ENCODE data around the gene COL18A1.

DNA sequence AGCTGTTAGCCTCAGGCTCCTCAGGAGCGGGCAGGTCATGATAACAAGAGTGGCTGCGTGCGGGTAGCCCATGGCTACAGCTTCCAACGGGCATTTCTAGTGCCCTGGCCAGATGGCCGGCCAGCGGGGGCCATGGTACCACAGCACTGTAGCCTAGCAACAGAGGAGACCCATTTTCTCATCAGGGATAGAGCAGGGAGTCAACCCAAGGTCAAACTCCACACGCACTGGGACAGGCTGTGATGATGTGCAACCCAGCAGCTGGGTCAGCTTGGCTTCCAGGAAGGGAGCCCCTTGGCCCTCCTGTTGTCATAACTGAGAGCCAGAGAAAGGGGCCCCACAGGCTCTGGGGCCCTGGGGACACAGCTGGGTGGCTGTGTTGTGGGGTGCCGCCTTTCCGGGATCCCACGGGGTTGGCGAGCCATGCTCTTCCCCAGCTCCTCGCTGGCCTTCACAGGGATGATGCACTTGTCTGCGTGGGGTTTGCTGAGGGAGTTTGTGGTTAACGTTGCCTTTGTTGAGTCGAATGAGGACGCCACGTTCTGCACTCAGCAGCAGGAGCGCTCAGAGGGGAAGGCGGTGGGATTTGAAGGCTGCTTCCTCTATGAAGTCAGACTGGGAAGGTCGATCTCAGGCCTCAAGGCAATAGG, 46.3 kb downstream of the COL18A1 start:
- TF ChIP-seq, protein P1, sequence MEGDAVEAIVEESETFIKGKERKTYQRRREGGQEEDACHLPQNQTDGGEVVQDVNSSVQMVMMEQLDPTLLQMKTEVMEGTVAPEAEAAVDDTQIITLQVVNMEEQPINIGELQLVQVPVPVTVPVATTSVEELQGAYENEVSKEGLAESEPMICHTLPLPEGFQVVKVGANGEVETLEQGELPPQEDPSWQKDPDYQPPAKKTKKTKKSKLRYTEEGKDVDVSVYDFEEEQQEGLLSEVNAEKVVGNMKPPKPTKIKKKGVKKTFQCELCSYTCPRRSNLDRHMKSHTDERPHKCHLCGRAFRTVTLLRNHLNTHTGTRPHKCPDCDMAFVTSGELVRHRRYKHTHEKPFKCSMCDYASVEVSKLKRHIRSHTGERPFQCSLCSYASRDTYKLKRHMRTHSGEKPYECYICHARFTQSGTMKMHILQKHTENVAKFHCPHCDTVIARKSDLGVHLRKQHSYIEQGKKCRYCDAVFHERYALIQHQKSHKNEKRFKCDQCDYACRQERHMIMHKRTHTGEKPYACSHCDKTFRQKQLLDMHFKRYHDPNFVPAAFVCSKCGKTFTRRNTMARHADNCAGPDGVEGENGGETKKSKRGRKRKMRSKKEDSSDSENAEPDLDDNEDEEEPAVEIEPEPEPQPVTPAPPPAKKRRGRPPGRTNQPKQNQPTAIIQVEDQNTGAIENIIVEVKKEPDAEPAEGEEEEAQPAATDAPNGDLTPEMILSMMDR (IDR thresholded peaks at IDR 0.05; ENCODE audit: low read depth, low read length, missing input control) = no peak
- TF ChIP-seq JUND (IDR thresholded peaks at IDR 0.05) (no peak), EGR1 (IDR thresholded peaks at IDR 0.05; ENCODE audit: low read depth in 2 of 2) (no peak), RAD21 (IDR thresholded peaks at IDR 0.05) (no peak), YY1 (IDR thresholded peaks at IDR 0.05) (no peak), SP1 (IDR thresholded peaks at IDR 0.05) (no peak), GABPA (IDR thresholded peaks at IDR 0.05 in 1 of 2, conservative IDR thresholded peaks at IDR 0.05 in 1 of 2) (no peak), TAF1 (conservative IDR thresholded peaks at IDR 0.05) (no peak)
- TF ChIP-seq, protein P2, sequence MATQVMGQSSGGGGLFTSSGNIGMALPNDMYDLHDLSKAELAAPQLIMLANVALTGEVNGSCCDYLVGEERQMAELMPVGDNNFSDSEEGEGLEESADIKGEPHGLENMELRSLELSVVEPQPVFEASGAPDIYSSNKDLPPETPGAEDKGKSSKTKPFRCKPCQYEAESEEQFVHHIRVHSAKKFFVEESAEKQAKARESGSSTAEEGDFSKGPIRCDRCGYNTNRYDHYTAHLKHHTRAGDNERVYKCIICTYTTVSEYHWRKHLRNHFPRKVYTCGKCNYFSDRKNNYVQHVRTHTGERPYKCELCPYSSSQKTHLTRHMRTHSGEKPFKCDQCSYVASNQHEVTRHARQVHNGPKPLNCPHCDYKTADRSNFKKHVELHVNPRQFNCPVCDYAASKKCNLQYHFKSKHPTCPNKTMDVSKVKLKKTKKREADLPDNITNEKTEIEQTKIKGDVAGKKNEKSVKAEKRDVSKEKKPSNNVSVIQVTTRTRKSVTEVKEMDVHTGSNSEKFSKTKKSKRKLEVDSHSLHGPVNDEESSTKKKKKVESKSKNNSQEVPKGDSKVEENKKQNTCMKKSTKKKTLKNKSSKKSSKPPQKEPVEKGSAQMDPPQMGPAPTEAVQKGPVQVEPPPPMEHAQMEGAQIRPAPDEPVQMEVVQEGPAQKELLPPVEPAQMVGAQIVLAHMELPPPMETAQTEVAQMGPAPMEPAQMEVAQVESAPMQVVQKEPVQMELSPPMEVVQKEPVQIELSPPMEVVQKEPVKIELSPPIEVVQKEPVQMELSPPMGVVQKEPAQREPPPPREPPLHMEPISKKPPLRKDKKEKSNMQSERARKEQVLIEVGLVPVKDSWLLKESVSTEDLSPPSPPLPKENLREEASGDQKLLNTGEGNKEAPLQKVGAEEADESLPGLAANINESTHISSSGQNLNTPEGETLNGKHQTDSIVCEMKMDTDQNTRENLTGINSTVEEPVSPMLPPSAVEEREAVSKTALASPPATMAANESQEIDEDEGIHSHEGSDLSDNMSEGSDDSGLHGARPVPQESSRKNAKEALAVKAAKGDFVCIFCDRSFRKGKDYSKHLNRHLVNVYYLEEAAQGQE (IDR thresholded peaks at IDR 0.05) = no peak
- TF ChIP-seq, protein P3, sequence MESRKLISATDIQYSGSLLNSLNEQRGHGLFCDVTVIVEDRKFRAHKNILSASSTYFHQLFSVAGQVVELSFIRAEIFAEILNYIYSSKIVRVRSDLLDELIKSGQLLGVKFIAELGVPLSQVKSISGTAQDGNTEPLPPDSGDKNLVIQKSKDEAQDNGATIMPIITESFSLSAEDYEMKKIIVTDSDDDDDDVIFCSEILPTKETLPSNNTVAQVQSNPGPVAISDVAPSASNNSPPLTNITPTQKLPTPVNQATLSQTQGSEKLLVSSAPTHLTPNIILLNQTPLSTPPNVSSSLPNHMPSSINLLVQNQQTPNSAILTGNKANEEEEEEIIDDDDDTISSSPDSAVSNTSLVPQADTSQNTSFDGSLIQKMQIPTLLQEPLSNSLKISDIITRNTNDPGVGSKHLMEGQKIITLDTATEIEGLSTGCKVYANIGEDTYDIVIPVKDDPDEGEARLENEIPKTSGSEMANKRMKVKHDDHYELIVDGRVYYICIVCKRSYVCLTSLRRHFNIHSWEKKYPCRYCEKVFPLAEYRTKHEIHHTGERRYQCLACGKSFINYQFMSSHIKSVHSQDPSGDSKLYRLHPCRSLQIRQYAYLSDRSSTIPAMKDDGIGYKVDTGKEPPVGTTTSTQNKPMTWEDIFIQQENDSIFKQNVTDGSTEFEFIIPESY (IDR thresholded peaks at IDR 0.05) = no peak
- TF ChIP-seq, protein P4, sequence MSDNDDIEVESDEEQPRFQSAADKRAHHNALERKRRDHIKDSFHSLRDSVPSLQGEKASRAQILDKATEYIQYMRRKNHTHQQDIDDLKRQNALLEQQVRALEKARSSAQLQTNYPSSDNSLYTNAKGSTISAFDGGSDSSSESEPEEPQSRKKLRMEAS (IDR thresholded peaks at IDR 0.05) = no peak

All from liver (tissue), 3 donors.